ENCODE results near the gene CRK.

The CRK gene

GRCh38 chr17:1414001-1414574 lies 41.9 kb downstream of the CRK start:
- H3K4me3 ChIP-seq (ENCODE audit: low read depth, low read length), result no peak overlapping the region
- DNase-seq (ENCODE audit: low read depth), result no peak
- TF ChIP-seq POLR2A (IDR thresholded peaks at IDR 0.05; ENCODE audit: extremely low read depth, insufficient read length) (no peak), MAX (IDR thresholded peaks at IDR 0.05; ENCODE audit: low read depth, low read length) (no peak), CTCF (IDR thresholded peaks at IDR 0.05; ENCODE audit: low read depth, low read length) (no peak), MYC (IDR thresholded peaks at IDR 0.05; ENCODE audit: low read depth, low read length) (no peak)

GRCh38 chr17:1413281-1413791 lies 42.7 kb downstream of the CRK start:
- peak; percentile 13 for DNase-seq (ENCODE audit: low read depth)
- TF ChIP-seq CTCF (IDR thresholded peaks at IDR 0.05; ENCODE audit: low read depth, low read length) (no peak), MYC (IDR thresholded peaks at IDR 0.05; ENCODE audit: low read depth, low read length) (no peak), POLR2A (IDR thresholded peaks at IDR 0.05; ENCODE audit: extremely low read depth, insufficient read length) (no peak), MAX (IDR thresholded peaks at IDR 0.05; ENCODE audit: low read depth, low read length) (no peak)
- no peak overlapping the region for H3K4me3 ChIP-seq (ENCODE audit: low read depth, low read length)

- no peak for DNase-seq (ENCODE audit: low read depth)
- no peak for TF ChIP-seq CTCF (IDR thresholded peaks at IDR 0.05; ENCODE audit: low read depth, low read length)
- no peak for TF ChIP-seq POLR2A (IDR thresholded peaks at IDR 0.05; ENCODE audit: extremely low read depth, insufficient read length)
- no peak for TF ChIP-seq MAX (IDR thresholded peaks at IDR 0.05; ENCODE audit: low read depth, low read length)
- no peak for TF ChIP-seq MYC (IDR thresholded peaks at IDR 0.05; ENCODE audit: low read depth, low read length)
- no peak overlapping the region for H3K4me3 ChIP-seq (ENCODE audit: low read depth, low read length)
Observed at GRCh38 chr17:1412185-1413110, 43.6 kb downstream of the CRK start.

GRCh38 chr17:1402262-1402586 lies 53.8 kb downstream of the CRK start:
- no peak overlapping the region for H3K4me3 ChIP-seq (ENCODE audit: low read depth, low read length)
- TF ChIP-seq MYC (IDR thresholded peaks at IDR 0.05; ENCODE audit: low read depth, low read length), result no peak
- DNase-seq (ENCODE audit: low read depth), result no peak

- H3K4me3 ChIP-seq (ENCODE audit: low read depth, low read length), result peak within 1 kb of the TSS; percentile 94
- peak; percentile 93 for DNase-seq (ENCODE audit: low read depth)
- TF ChIP-seq MAX (IDR thresholded peaks at IDR 0.05; ENCODE audit: low read depth, low read length), result peak; percentile 86
- TF ChIP-seq CTCF (IDR thresholded peaks at IDR 0.05; ENCODE audit: low read depth, low read length), result no peak
- peak; percentile 93 for TF ChIP-seq MYC (IDR thresholded peaks at IDR 0.05; ENCODE audit: low read depth, low read length)
- TF ChIP-seq POLR2A (IDR thresholded peaks at IDR 0.05; ENCODE audit: extremely low read depth, insufficient read length), result peak; percentile 90
Observed at GRCh38 chr17:1399679-1400512, 56.1 kb downstream of the CRK start, which contains the start of gene YWHAE. TSS of gene YWHAE (minus strand) at chr17:1400222. CDS start at chr17:1400110, 112 bp downstream.

Data from NB4 (cell line).